Sigmoid colon (tissue), 4 donors: Measurements from ENCODE around the gene SEPTIN6.

ENCODE experiments used
- EP300 ChIP-seq, 4 donors: sonication (generic); formaldehyde crosslinking; IDR thresholded peaks; one replicate each; pipeline ENCODE4 v1.6.1; 2017; ENCODE audit warnings: antibody characterized with exemption in 4 of 4
- POLR2A ChIP-seq, 2 donors: fragments of 450-650 bp; IDR thresholded peaks; one replicate each; pipeline ENCODE4 v1.6.1; 2016; ENCODE audit warnings: antibody characterized with exemption in 2 of 2, mild to moderate bottlenecking in 2 of 2, moderate library complexity in 2 of 2
- TF ChIP-seq, protein P1 (sequence below), 4 experiments: fragments of 450-650 bp in 3 of 4; fragments of 200-600 bp in 1 of 4; IDR thresholded peaks; one replicate each; pipeline ENCODE4 v1.5.1; 2016 to 2019; ENCODE audit warnings: antibody characterized with exemption in 4 of 4, mild to moderate bottlenecking in 3 of 4, moderate library complexity in 2 of 4

GRCh38 chrX:119648421-119648775, 44.6 kb downstream of the SEPTIN6 start:
- TF ChIP-seq POLR2A (IDR thresholded peaks at IDR 0.05) (no peak), EP300 (IDR thresholded peaks at IDR 0.05) (no peak)
- TF ChIP-seq, protein P1, sequence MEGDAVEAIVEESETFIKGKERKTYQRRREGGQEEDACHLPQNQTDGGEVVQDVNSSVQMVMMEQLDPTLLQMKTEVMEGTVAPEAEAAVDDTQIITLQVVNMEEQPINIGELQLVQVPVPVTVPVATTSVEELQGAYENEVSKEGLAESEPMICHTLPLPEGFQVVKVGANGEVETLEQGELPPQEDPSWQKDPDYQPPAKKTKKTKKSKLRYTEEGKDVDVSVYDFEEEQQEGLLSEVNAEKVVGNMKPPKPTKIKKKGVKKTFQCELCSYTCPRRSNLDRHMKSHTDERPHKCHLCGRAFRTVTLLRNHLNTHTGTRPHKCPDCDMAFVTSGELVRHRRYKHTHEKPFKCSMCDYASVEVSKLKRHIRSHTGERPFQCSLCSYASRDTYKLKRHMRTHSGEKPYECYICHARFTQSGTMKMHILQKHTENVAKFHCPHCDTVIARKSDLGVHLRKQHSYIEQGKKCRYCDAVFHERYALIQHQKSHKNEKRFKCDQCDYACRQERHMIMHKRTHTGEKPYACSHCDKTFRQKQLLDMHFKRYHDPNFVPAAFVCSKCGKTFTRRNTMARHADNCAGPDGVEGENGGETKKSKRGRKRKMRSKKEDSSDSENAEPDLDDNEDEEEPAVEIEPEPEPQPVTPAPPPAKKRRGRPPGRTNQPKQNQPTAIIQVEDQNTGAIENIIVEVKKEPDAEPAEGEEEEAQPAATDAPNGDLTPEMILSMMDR (IDR thresholded peaks at IDR 0.05): no peak
